HCT116 (cell line): ENCODE measurements around the gene EDEM3. TPM values are rescaled to one million over a fixed set of nuclear protein-coding genes. Genes with fewer than 3 reads are reported as not detected.

Experiments used
- ATAC-seq: fragments of 200-7000 bp; cut with Tn5 transposase; 2 replicates; pipeline ENCODE4 v1.9.1; 2020; ENCODE audit warnings: mild to moderate bottlenecking, moderate library complexity
- BruUV-seq: library from RNA; stranded (reverse); fragments of 400-500 nt; replicated peaks from 2 replicates; lab custom pipeline; 2021; lab: Mats Ljungman, UMichigan
- CTCF ChIA-PET: fragments of 300-600 bp; sonication (Branson Sonifier 250); formaldehyde crosslinking; loops from one replicate; lab custom pipeline; 2021; ENCODE audit warnings: antibody characterized with exemption; lab: Charles Lee
- POLR2A ChIA-PET: fragments of 300-600, 350-600 bp; sonication (Branson Sonifier 250); formaldehyde crosslinking; loops from one replicate; lab custom pipeline; 2021; ENCODE audit warnings: antibody characterized with exemption; lab: Charles Lee
- RAD21 ChIA-PET, 2 experiments: fragments of 300-600 bp; sonication (Branson Sonifier 250); formaldehyde crosslinking; loops; one replicate each; lab custom pipeline; 2023; ENCODE audit warnings: low total read pairs in 2 of 2; ENCODE audit not compliant: uncharacterized antibody in 2 of 2, unreplicated experiment in 2 of 2, low non-redundant PET in 1 of 2; lab: Charles Lee
- DNase-seq: peaks from one replicate; pipeline ENCODE4 v3.0.0-alpha.2; 2010; ENCODE audit warnings: low read depth, low spot score
- H2AFZ ChIP-seq: fragments of 200-600 bp; shearing (Covaris generic), sonication (generic); 2 replicates; pipeline ENCODE4 v1.6.1; 2017; ENCODE audit warnings: low read depth, mixed run types, mixed read lengths, antibody characterized with exemption, low read length; ENCODE audit not compliant: poor library complexity, severe bottlenecking
- H3K27ac ChIP-seq: 2 replicates; pipeline ENCODE4 v1.5.1; 2012; ENCODE audit warnings: low read depth, low read length
- H3K27me3 ChIP-seq: fragments of 200-600 bp; sonication (generic); 2 replicates; pipeline ENCODE4 v1.6.1; 2016; ENCODE audit warnings: mixed run types, low read length, mixed read lengths; ENCODE audit not compliant: insufficient read depth
- H3K36me3 ChIP-seq, 2 experiments: fragments of 200-500 bp in 1 of 2; fragments of 200-600 bp in 1 of 2; sonication (Bioruptor generic) in 1 of 2; sonication (generic) in 1 of 2; 2 replicates each; pipeline versions ENCODE4 v1.5.1 to v1.6.1; 2014 to 2016; ENCODE audit warnings: low read length in 2 of 2, inconsistent platforms in 1 of 2, mixed read lengths in 1 of 2, mixed run types in 1 of 2; ENCODE audit not compliant: insufficient read depth in 2 of 2, control insufficient read depth in 1 of 2
- H3K4me1 ChIP-seq, 2 experiments: fragments of 200-600 bp in 1 of 2; sonication (generic) in 1 of 2; 2 replicates each; pipeline versions ENCODE4 v1.5.1 to v1.6.1; 2012 to 2017; ENCODE audit warnings: low read length in 2 of 2, inconsistent platforms in 1 of 2, mild to moderate bottlenecking in 1 of 2, mixed read lengths in 1 of 2, mixed run types in 1 of 2, moderate library complexity in 1 of 2; ENCODE audit not compliant: insufficient read depth in 2 of 2, control insufficient read depth in 1 of 2
- H3K4me2 ChIP-seq: fragments of 200-600 bp; sonication (generic); 2 replicates; pipeline ENCODE4 v1.6.1; 2017; ENCODE audit warnings: mixed run types, low read length, mixed read lengths
- H3K4me3 ChIP-seq, 2 experiments: fragments of 200-600 bp in 1 of 2; sonication (generic) in 1 of 2; replicated peaks in 1 of 2; 2 replicates each; pipeline ENCODE4 v1.5.1; 2011 to 2016; ENCODE audit warnings: low read length in 2 of 2, control low read depth in 1 of 2, low read depth in 1 of 2, mild to moderate bottlenecking in 1 of 2, mixed read lengths in 1 of 2, mixed run types in 1 of 2
- H3K79me2 ChIP-seq: fragments of 200-600 bp; sonication (generic); 2 replicates; pipeline ENCODE4 v1.6.1; 2017; ENCODE audit warnings: mild to moderate bottlenecking, mixed run types, low read length, moderate library complexity, mixed read lengths; ENCODE audit not compliant: insufficient read depth
- H3K9ac ChIP-seq: fragments of 200-600 bp; sonication (generic); 2 replicates; pipeline ENCODE4 v1.6.1; 2016; ENCODE audit warnings: low read length, mixed read lengths
- H3K9me2 ChIP-seq: fragments of 200-600 bp; sonication (generic), shearing (Covaris generic); 2 replicates; pipeline ENCODE4 v1.6.1; 2017; ENCODE audit warnings: mixed run types, mild to moderate bottlenecking, moderate library complexity; ENCODE audit not compliant: insufficient read depth
- H3K9me3 ChIP-seq, 2 experiments: fragments of 200-500 bp in 1 of 2; fragments of 200-600 bp in 1 of 2; sonication (Bioruptor generic) in 1 of 2; sonication (generic) in 1 of 2; 2 replicates each; pipeline ENCODE4 v1.6.1; 2014 to 2017; ENCODE audit warnings: low read length in 2 of 2, mixed read lengths in 2 of 2, inconsistent platforms in 1 of 2, low read depth in 1 of 2, mild to moderate bottlenecking in 1 of 2, mixed run types in 1 of 2, moderate library complexity in 1 of 2; ENCODE audit not compliant: control insufficient read depth in 1 of 2, insufficient read depth in 1 of 2
- H4K20me1 ChIP-seq: fragments of 200-600 bp; sonication (generic), shearing (Covaris generic); 2 replicates; pipeline ENCODE4 v1.6.1; 2017; ENCODE audit warnings: mixed run types, mild to moderate bottlenecking, moderate library complexity; ENCODE audit not compliant: insufficient read depth
- ATF3 ChIP-seq: IDR thresholded peaks from 2 replicates; pipeline ENCODE4 v1.6.1; 2012
- CTCF ChIP-seq, 3 experiments: fragments of 200-600 bp in 1 of 3; sonication (generic) in 1 of 3; IDR thresholded peaks in 2 of 3; conservative IDR thresholded peaks in 1 of 3; 2 replicates each; pipeline ENCODE4 v1.5.1; 2012 to 2017; ENCODE audit warnings: low read depth in 2 of 3, low read length in 2 of 3, antibody characterized with exemption in 1 of 3, borderline replicate concordance in 1 of 3, control low read depth in 1 of 3, mild to moderate bottlenecking in 1 of 3, mixed read lengths in 1 of 3, mixed run types in 1 of 3, moderate library complexity in 1 of 3; ENCODE audit not compliant: insufficient read depth in 1 of 3
- EGR1 ChIP-seq: IDR thresholded peaks from 2 replicates; pipeline ENCODE4 v1.6.1; 2012; ENCODE audit warnings: low read depth
- FOSL1 ChIP-seq: IDR thresholded peaks from 2 replicates; pipeline ENCODE4 v1.6.1; 2012; ENCODE audit warnings: low read depth
- intact Hi-C: fragments of 100-400 bp; cut with micrococcal nuclease; formaldehyde crosslinking; loops from 2 replicates; pipeline ENCODE4 v1.10.0; 2022
- total RNA-seq: library from RNA; stranded (reverse); gene quantifications from one replicate; pipeline ENCODE4 v1.2.1, GENCODE V29; 2021; ENCODE audit not compliant: unreplicated experiment
- TF ChIP-seq, protein P1 (sequence below): IDR thresholded peaks from 2 replicates; pipeline ENCODE4 v1.6.1; 2011; ENCODE audit warnings: mild to moderate bottlenecking, low read length, moderate library complexity; ENCODE audit not compliant: insufficient replicate concordance; ENCODE audit errors: extremely low read depth

EDEM3 gene
- total RNA-seq, 1 experiment from 2014 or later, result 14.9 TPM

GRCh38 chr1:184649451-184649888 lies 105.2 kb downstream of the EDEM3 start:
- no peaks in the 10 kb centered on the region for H4K20me1 ChIP-seq
- H3K9me3 ChIP-seq, result no peaks in the 10 kb centered on the region; a peak in 1 of 4 replicates
- DNase-seq, result no peak
- RAD21 ChIA-PET, result no interaction called here
- TF ChIP-seq EGR1, result no peak
- no peak for TF ChIP-seq CTCF (IDR thresholded peaks at IDR 0.05 in 2 of 3, conservative IDR thresholded peaks at IDR 0.05 in 1 of 3; ENCODE audit: borderline replicate concordance in 1 of 3, insufficient read depth in 1 of 3, low read depth in 2 of 3, low read length in 2 of 3)
- TF ChIP-seq, protein P1, sequence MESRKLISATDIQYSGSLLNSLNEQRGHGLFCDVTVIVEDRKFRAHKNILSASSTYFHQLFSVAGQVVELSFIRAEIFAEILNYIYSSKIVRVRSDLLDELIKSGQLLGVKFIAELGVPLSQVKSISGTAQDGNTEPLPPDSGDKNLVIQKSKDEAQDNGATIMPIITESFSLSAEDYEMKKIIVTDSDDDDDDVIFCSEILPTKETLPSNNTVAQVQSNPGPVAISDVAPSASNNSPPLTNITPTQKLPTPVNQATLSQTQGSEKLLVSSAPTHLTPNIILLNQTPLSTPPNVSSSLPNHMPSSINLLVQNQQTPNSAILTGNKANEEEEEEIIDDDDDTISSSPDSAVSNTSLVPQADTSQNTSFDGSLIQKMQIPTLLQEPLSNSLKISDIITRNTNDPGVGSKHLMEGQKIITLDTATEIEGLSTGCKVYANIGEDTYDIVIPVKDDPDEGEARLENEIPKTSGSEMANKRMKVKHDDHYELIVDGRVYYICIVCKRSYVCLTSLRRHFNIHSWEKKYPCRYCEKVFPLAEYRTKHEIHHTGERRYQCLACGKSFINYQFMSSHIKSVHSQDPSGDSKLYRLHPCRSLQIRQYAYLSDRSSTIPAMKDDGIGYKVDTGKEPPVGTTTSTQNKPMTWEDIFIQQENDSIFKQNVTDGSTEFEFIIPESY, result no peak
- no peak for TF ChIP-seq FOSL1
- no peak for TF ChIP-seq ATF3
- TF ChIP-seq, all 23 proteins: peak for 0
- intact Hi-C loops, result no loop called here
- no peak overlapping the region for H2AFZ ChIP-seq
- ChIA-PET POLR2A (no interaction called here), CTCF (interaction anchor here (2.5 kb wide), 1 partner anchor 15 kb away, joined by 8 read pairs; no protein-coding TSS in a partner anchor)
- ATAC-seq, result no peak
- H3K9me2 ChIP-seq, result no peaks in the 10 kb centered on the region
- no peak overlapping the region for H3K9ac ChIP-seq
- H3K27ac ChIP-seq, result no peak overlapping the region
- no peaks in the 10 kb centered on the region for H3K79me2 ChIP-seq
- H3K4me3 ChIP-seq, result no peak overlapping the region
- H3K36me3 ChIP-seq, result no peaks in the 10 kb centered on the region
- H3K27me3 ChIP-seq, result no peaks in the 10 kb centered on the region
- H3K4me1 ChIP-seq, result no peaks in the 10 kb centered on the region
- H3K4me2 ChIP-seq, result no peak overlapping the region
- no TSS peak for BruUV-seq
